Mesothelial cell of epicardium (in vitro differentiated cells): ENCODE results near the gene LDLRAD4. TPM values are rescaled to one million over a fixed set of nuclear protein-coding genes. Genes with fewer than 3 reads are reported as not detected.
A peak's percentile ranks its signal among the peaks of the same experiment; 100 is the strongest.

ENCODE experiments used
- DNase-seq, 2 experiments: peaks; one replicate each; pipeline ENCODE4 v3.0.0; 2021; ENCODE audit warnings: low spot score in 2 of 2; ENCODE audit not compliant: unreplicated experiment in 2 of 2
- H3K27ac Mint-ChIP-seq: 2 replicates; pipeline ENCODE4 v1.8.0; 2021; ENCODE audit warnings: mixed read lengths
- H3K27me3 Mint-ChIP-seq: 2 replicates; pipeline ENCODE4 v1.8.0; 2021; ENCODE audit warnings: low read depth, mixed read lengths
- H3K36me3 Mint-ChIP-seq: 2 replicates; pipeline ENCODE4 v1.8.0; 2021; ENCODE audit warnings: mixed read lengths
- H3K4me1 Mint-ChIP-seq: 2 replicates; pipeline ENCODE4 v1.8.0; 2021; ENCODE audit warnings: mixed read lengths
- H3K4me3 Mint-ChIP-seq: 2 replicates; pipeline ENCODE4 v1.8.0; 2021; ENCODE audit warnings: mild to moderate bottlenecking, moderate library complexity, mixed read lengths
- H3K9me3 Mint-ChIP-seq: 2 replicates; pipeline ENCODE4 v1.8.0; 2021; ENCODE audit warnings: mixed read lengths
- total RNA-seq: library from RNA; stranded (reverse); gene quantifications from 3 replicates; pipeline ENCODE4 v1.2.1, GENCODE V29; 2021
- TF ChIP-seq, protein P1 (sequence below): fragments of 200-600 bp; sonication (generic); IDR thresholded peaks from one replicate; pipeline ENCODE4 v1.5.0; 2021; ENCODE audit warnings: antibody characterized with exemption; ENCODE audit not compliant: unreplicated experiment

LDLRAD4 gene
- total RNA-seq, 1 donor from 2014 or later, result 29.7 TPM

DNA sequence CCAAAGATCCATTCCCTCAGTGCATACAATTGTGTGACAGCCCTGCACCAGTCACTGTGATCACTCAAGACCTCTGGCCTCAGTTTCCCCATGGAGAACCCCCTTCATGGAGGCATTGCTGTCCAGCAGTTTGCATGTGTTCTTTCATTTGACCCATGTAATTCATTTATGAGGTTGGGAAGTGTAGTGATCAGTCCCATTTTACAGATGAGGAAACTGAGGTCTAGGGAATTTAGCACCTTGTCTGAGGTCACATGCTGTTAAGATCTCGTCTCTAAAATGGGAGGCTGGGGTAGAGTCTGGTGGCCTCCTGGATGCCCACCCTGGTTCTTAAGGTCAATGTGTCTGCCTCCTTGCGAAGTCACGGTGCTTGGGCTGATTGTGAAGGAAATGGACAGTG lies 19.1 kb downstream of the LDLRAD4 start:
- Mint-ChIP-seq H3K27me3 (no peaks in the 10 kb centered on the region), H3K4me3 (no peak overlapping the region), H3K36me3 (peaks cover 2% of the 10 kb centered on the region), H3K4me1 (peaks cover 23% of the 10 kb centered on the region), H3K27ac (no peak overlapping the region), H3K9me3 (no peaks in the 10 kb centered on the region)
- TF ChIP-seq, protein P1, sequence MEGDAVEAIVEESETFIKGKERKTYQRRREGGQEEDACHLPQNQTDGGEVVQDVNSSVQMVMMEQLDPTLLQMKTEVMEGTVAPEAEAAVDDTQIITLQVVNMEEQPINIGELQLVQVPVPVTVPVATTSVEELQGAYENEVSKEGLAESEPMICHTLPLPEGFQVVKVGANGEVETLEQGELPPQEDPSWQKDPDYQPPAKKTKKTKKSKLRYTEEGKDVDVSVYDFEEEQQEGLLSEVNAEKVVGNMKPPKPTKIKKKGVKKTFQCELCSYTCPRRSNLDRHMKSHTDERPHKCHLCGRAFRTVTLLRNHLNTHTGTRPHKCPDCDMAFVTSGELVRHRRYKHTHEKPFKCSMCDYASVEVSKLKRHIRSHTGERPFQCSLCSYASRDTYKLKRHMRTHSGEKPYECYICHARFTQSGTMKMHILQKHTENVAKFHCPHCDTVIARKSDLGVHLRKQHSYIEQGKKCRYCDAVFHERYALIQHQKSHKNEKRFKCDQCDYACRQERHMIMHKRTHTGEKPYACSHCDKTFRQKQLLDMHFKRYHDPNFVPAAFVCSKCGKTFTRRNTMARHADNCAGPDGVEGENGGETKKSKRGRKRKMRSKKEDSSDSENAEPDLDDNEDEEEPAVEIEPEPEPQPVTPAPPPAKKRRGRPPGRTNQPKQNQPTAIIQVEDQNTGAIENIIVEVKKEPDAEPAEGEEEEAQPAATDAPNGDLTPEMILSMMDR, result no peak
- DNase-seq, result peak in 1 of 2 experiments; percentile 11

DNA sequence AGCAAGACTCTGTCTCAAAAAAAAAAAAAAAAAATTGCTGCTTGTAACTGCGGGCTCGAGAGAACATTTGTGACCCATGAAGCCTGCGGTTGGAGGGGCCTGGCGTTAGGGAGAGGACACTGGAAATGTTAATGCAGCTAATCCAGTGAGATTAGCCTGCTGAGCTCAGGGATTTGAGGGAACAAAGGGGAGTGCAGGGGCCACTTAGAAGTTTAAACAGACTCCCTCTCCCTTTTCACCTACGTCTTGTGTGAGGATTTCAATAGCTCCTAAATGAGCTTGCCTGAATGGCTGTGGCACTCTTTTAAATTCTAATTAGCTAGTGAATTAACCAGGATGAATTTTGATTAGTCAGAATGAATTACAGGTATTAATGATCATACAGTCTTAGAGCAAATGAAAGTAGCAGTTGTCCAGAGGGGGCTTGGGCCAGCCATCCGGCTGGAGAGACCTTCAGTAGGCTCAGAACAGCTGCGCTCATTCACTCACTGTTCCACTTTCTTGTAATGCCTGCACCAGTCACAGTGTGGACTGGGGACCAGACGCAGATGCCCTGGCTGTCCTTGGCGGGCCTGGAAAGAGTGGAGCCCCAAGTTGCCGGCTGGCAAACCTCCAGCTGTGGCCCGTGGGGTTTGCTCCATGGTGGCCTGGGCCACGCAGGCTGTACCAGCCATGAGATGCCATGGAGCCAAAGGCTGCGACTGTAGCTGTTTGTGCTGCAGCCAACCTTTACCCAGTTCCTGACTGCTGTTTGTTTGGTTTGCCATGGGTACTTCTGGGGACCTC lies 20.8 kb downstream of the LDLRAD4 start:
- no peak overlapping the region for H3K27ac Mint-ChIP-seq
- peaks cover 5% of the 10 kb centered on the region for H3K36me3 Mint-ChIP-seq
- H3K4me3 Mint-ChIP-seq, result no peak overlapping the region
- H3K4me1 Mint-ChIP-seq, result peaks cover 23% of the 10 kb centered on the region
- peak in 1 of 2 experiments; percentile 33 for DNase-seq
- TF ChIP-seq, protein P1, result no peak
- peaks cover 3% of the 10 kb centered on the region for H3K9me3 Mint-ChIP-seq
- no peaks in the 10 kb centered on the region for H3K27me3 Mint-ChIP-seq

DNA sequence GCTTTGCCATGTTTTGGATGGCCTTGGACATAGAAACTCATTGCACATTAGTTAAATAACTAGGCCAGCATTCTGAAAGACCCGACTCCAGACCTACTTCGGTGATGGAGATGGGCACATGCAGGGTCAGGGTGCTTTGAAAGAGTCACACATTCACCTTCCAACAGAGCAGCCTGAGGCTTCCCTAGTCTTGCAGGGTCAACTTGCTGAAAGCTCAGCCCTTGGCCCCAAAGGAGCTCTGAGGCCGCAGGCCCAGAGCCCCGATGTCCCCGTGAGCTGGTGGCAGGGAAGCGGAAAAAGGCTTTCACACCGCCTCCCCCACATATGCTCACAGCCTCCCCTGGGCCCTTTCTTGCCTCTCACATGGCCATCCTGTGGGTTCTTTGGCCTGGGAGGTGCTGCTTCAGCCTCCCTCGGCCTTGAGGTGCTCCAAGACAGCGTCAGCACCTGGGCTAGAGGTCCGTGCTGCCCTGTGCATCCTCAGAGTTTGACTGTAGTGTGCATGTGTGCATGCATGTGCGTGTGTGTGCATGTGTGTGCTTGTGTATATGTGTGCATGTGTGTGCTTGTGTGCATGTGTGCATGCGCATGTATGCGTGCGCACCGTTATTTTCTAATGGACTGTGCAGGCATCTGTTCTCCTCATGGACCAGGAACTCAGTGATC lies 21.6 kb downstream of the LDLRAD4 start:
- no peak overlapping the region for H3K4me3 Mint-ChIP-seq
- peaks cover 22% of the 10 kb centered on the region for H3K4me1 Mint-ChIP-seq
- no peak overlapping the region for H3K27ac Mint-ChIP-seq
- H3K9me3 Mint-ChIP-seq, result peaks cover 4% of the 10 kb centered on the region
- no peaks in the 10 kb centered on the region for H3K27me3 Mint-ChIP-seq
- H3K36me3 Mint-ChIP-seq, result peaks cover 8% of the 10 kb centered on the region
- DNase-seq, result peak in 1 of 2 experiments; percentile 21
- TF ChIP-seq, protein P1, result no peak

DNA sequence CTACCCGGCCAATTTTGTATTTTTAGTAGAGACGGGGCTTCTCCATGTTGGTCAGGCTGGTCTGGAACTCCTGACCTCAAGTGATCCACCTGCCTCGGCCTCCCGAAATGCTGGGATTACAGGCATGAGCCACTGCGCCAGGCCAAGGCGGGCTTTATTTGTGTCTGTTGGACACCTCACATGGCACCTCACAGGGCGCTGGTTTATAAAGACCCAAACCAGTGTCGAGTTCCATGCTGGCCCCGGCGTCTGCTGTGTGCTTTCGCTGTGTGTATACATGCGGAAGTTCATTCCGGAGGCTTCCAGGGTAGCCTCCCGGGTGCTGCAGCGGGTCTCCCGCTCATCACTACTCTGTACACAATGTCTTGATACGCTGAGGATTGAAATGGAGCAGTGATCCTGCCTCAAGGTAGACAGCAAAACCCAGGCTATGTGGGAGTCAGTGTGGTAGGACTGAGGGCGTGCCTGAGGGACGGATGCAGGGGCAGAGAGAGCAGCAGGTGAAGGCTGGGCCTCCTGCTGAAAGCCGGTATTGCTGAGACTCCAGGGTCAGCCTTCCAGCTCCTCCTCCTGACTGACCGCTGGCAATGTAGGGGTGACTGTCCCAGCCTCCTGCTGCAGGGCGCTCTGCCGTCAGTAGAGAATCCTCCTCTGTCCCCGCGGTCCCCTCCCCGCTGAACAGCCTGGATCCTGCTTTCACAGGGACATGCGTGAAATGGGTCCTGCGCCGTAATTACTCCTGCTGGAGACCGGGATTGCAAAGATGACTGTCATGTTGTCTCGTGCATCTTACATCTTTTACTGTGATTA lies 22.7 kb downstream of the LDLRAD4 start:
- Mint-ChIP-seq H3K36me3 (peaks cover 8% of the 10 kb centered on the region), H3K4me1 (peaks cover 13% of the 10 kb centered on the region)
- no peak for DNase-seq

DNA sequence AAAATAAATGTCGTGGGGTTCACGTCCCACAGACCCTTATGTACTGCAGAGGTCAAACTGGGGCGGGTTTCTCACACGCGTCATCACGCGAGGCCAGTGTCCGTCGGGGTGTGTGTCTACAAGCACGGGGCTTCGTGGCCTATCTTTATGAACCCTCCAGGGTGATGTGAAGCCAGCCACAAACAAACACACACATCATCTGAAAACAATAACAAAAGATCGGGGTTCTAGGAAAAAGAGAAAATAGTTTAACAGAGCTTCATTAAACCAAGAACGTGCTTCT lies 23.3 kb downstream of the LDLRAD4 start:
- DNase-seq, result no peak
- no peaks in the 10 kb centered on the region for H3K27me3 Mint-ChIP-seq
- peaks cover 13% of the 10 kb centered on the region for H3K4me1 Mint-ChIP-seq
- H3K9me3 Mint-ChIP-seq, result peaks cover 4% of the 10 kb centered on the region
- peaks cover 8% of the 10 kb centered on the region for H3K36me3 Mint-ChIP-seq
- TF ChIP-seq, protein P1, result no peak
- no peak overlapping the region for H3K4me3 Mint-ChIP-seq
- H3K27ac Mint-ChIP-seq, result no peak overlapping the region

More for the DNA sequence above, 22.7 kb downstream of the LDLRAD4 start:
- Mint-ChIP-seq H3K9me3 (peaks cover 4% of the 10 kb centered on the region), H3K27me3 (no peaks in the 10 kb centered on the region), H3K4me3 (no peak overlapping the region), H3K27ac (no peak overlapping the region)
- TF ChIP-seq, protein P1, result no peak
